WTC11 (cell line): ENCODE data around the gene RHOBTB1.

Source experiments
- CTCF ChIP-seq: fragments of 200-600 bp; IDR thresholded peaks from 2 replicates; pipeline ENCODE4 v1.8.0; 2022; ENCODE audit warnings: antibody characterized with exemption
- MLX ChIP-seq: sonication (generic); formaldehyde crosslinking; IDR thresholded peaks from 2 replicates; pipeline ENCODE4 v1.8.1; 2023; ENCODE audit warnings: mild to moderate bottlenecking, missing genetic modification reagents, moderate library complexity
- TEAD1 ChIP-seq: sonication (generic); formaldehyde crosslinking; IDR thresholded peaks from 2 replicates; pipeline ENCODE4 v1.8.0; 2022; ENCODE audit warnings: mild to moderate bottlenecking, missing genetic modification reagents
- ZNF138 ChIP-seq: sonication (generic); formaldehyde crosslinking; conservative IDR thresholded peaks from 2 replicates; pipeline ENCODE4 v1.8.1; 2022; ENCODE audit warnings: mild to moderate bottlenecking, moderate library complexity, missing genetic modification reagents
- ZNF263 ChIP-seq: sonication (generic); formaldehyde crosslinking; IDR thresholded peaks from 2 replicates; pipeline ENCODE4 v1.8.1; 2022; ENCODE audit warnings: low read depth, mild to moderate bottlenecking, moderate library complexity, missing genetic modification reagents

- TF ChIP-seq TEAD1 (CRISPR knock-in tag) (no peak), CTCF (no peak), MLX (CRISPR knock-in tag) (no peak), ZNF138 (CRISPR knock-in tag) (no peak), ZNF263 (no peak)
Observed at GRCh38 chr10:60901561-60902235, 42.3 kb downstream of the RHOBTB1 start.
